ENCODE measurements around the gene TMC1.
"Not testable (repeated sequence)": the region's sequence is repeated elsewhere in the genome, so short reads cannot be mapped to it uniquely, and the experiment has no call there.

Gene TMC1

GRCh38 chr9:72526901-72527800 is 5.7 kb downstream of the TMC1 start:
- DNase-seq (ENCODE audit: low read depth, low spot score) = peak; percentile 94

- DNase-seq (ENCODE audit: low read depth, low spot score) = no peak
Observed at GRCh38 chr9:72527801-72528195, 6.4 kb downstream of the TMC1 start.

- DNase-seq (ENCODE audit: low read depth, low spot score) = no peak
Observed at GRCh38 chr9:72529531-72529930, 8.1 kb downstream of the TMC1 start.

GRCh38 chr9:72533322-72533721 is 11.9 kb downstream of the TMC1 start:
- DNase-seq (ENCODE audit: low read depth, low spot score) = no peak

GRCh38 chr9:72534931-72535330 is 13.5 kb downstream of the TMC1 start:
- no peak for DNase-seq (ENCODE audit: low read depth, low spot score)

GRCh38 chr9:72537011-72537545 is 15.7 kb downstream of the TMC1 start:
- DNase-seq (ENCODE audit: low read depth, low spot score) = no peak

GRCh38 chr9:72537671-72538070 is 16.3 kb downstream of the TMC1 start:
- no peak for DNase-seq (ENCODE audit: low read depth, low spot score)

GRCh38 chr9:72538921-72539702 is 17.7 kb downstream of the TMC1 start:
- no peak for DNase-seq (ENCODE audit: low read depth, low spot score)

- DNase-seq (ENCODE audit: low read depth, low spot score) = peak; percentile 40
Observed at GRCh38 chr9:72539824-72540347, 18.5 kb downstream of the TMC1 start.

- DNase-seq (ENCODE audit: low read depth, low spot score) = peak; percentile 27
Observed at GRCh38 chr9:72540348-72540873, 19.0 kb downstream of the TMC1 start.

- DNase-seq (ENCODE audit: low read depth, low spot score) = not testable (repeated sequence)
Observed at GRCh38 chr9:72542537-72542833, 21.1 kb downstream of the TMC1 start.

- DNase-seq (ENCODE audit: low read depth, low spot score) = no peak
Observed at GRCh38 chr9:72542917-72543316, 21.5 kb downstream of the TMC1 start.

- DNase-seq (ENCODE audit: low read depth, low spot score) = no peak
Observed at GRCh38 chr9:72551306-72551705, 29.9 kb downstream of the TMC1 start.

GRCh38 chr9:72552356-72552755 is 30.9 kb downstream of the TMC1 start:
- no peak for DNase-seq (ENCODE audit: low read depth, low spot score)

- DNase-seq (ENCODE audit: low read depth, low spot score) = peak; percentile 16
Observed at GRCh38 chr9:72554221-72554641, 32.8 kb downstream of the TMC1 start.

GRCh38 chr9:72557549-72557948 is 36.1 kb downstream of the TMC1 start:
- DNase-seq (ENCODE audit: low read depth, low spot score) = peak; percentile 78

- DNase-seq (ENCODE audit: low read depth, low spot score) = no peak
Observed at GRCh38 chr9:72560086-72560485, 38.7 kb downstream of the TMC1 start.

- DNase-seq (ENCODE audit: low read depth, low spot score) = no peak
Observed at GRCh38 chr9:72563806-72564205, 42.4 kb downstream of the TMC1 start.

GRCh38 chr9:72564479-72565281 is 43.3 kb downstream of the TMC1 start:
- DNase-seq (ENCODE audit: low read depth, low spot score) = no peak

GRCh38 chr9:72565535-72565934 is 44.1 kb downstream of the TMC1 start:
- no peak for DNase-seq (ENCODE audit: low read depth, low spot score)

GRCh38 chr9:72574156-72574810 is 52.9 kb downstream of the TMC1 start:
- DNase-seq (ENCODE audit: low read depth, low spot score) = no peak

Measured in ELF-1 (cell line).